MM.1S (cell line): Measurements from ENCODE around the gene RSPH1.

Experiments
- EZH2 ChIP-seq: fragments of 300-600 bp; sonication (generic); optimal IDR thresholded peaks from 2 replicates; pipeline ENCODE3; 2017; ENCODE audit warnings: low read depth, mild to moderate bottlenecking, antibody characterized with exemption, low read length, mixed read lengths
- EZH2phosphoT487 ChIP-seq: fragments of 300-600 bp; sonication (generic); IDR thresholded peaks from 2 replicates; pipeline ENCODE4 v1.6.1; 2018; ENCODE audit warnings: antibody characterized with exemption, low read length
- TF ChIP-seq, protein P1 (sequence below): fragments of 300-600 bp; sonication (generic); IDR thresholded peaks from 2 replicates; pipeline ENCODE4 v1.5.1; 2016; ENCODE audit warnings: antibody characterized with exemption, low read length, mixed read lengths

DNA sequence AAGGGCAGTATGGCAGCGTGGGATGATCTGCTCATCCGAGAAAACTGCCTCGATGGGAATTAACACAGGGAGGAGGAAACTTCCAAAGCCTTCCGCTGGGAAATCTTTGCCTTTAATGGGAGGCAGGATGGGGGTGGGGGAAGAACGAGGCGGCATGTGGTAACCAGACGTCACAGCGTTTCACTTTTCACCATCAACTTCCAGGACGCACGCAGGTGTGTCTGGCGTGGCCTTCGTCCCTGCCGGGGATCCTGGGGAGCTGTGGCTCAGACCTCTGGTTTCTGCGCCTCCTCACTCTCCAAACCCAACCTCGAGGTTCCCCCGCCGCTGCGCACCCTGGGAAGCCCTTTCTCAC lies 282 bp downstream of the RSPH1 start:
- TF ChIP-seq, protein P1, sequence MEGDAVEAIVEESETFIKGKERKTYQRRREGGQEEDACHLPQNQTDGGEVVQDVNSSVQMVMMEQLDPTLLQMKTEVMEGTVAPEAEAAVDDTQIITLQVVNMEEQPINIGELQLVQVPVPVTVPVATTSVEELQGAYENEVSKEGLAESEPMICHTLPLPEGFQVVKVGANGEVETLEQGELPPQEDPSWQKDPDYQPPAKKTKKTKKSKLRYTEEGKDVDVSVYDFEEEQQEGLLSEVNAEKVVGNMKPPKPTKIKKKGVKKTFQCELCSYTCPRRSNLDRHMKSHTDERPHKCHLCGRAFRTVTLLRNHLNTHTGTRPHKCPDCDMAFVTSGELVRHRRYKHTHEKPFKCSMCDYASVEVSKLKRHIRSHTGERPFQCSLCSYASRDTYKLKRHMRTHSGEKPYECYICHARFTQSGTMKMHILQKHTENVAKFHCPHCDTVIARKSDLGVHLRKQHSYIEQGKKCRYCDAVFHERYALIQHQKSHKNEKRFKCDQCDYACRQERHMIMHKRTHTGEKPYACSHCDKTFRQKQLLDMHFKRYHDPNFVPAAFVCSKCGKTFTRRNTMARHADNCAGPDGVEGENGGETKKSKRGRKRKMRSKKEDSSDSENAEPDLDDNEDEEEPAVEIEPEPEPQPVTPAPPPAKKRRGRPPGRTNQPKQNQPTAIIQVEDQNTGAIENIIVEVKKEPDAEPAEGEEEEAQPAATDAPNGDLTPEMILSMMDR: no peak
- TF ChIP-seq EZH2phosphoT487 (no peak), EZH2 (no peak)
